Activated T-cell treated with anti-CD3 and anti-CD28 coated beads, Interleukin-2, amount 50 U/mL, for 4 hours (primary cell): ENCODE measurements around the gene PLA2G2C. TPM values are rescaled to one million over a fixed set of nuclear protein-coding genes. Genes with fewer than 3 reads are reported as not detected.
"Not testable (repeated sequence)": the region's sequence is repeated elsewhere in the genome, so short reads cannot be mapped to it uniquely, and the experiment has no call there.

Experiments
- ATAC-seq, 2 donors: fragments of 200-7000 bp; cut with Tn5 transposase; one replicate each; pipeline ENCODE4 v1.10.0; 2021
- DNase-seq: peaks from one replicate; pipeline ENCODE4 v3.0.0-alpha.2; 2020
- H3K27me3 Mint-ChIP-seq: one replicate; pipeline ENCODE4 v1.8.0; 2021; ENCODE audit warnings: low read depth, mixed read lengths
- H3K36me3 Mint-ChIP-seq: one replicate; pipeline ENCODE4 v1.8.0; 2022; ENCODE audit warnings: mixed read lengths; ENCODE audit not compliant: insufficient read depth
- H3K4me1 Mint-ChIP-seq: one replicate; pipeline ENCODE4 v1.8.0; 2021; ENCODE audit warnings: low read depth, mixed read lengths
- H3K4me3 Mint-ChIP-seq: one replicate; pipeline ENCODE4 v1.8.0; 2021; ENCODE audit warnings: mild to moderate bottlenecking, moderate library complexity, mixed read lengths
- H3K9me3 Mint-ChIP-seq: one replicate; pipeline ENCODE4 v1.8.0; 2021; ENCODE audit warnings: mixed read lengths
- total RNA-seq, 3 donors: library from RNA; stranded (reverse); gene quantifications; one replicate each; pipeline ENCODE4 v1.2.1, GENCODE V29; 2021

The PLA2G2C gene
- not detected for total RNA-seq

- no peaks in the 10 kb centered on the region for H3K9me3 Mint-ChIP-seq
- H3K4me1 Mint-ChIP-seq = peaks cover 51% of the 10 kb centered on the region
- peaks cover 5% of the 10 kb centered on the region for H3K27me3 Mint-ChIP-seq
- peak within 1 kb of the TSS; percentile 74 for H3K4me3 Mint-ChIP-seq
- ATAC-seq = peak; percentile 45 to 55
- peak; percentile 39 for DNase-seq
- no peaks in the 10 kb centered on the region for H3K36me3 Mint-ChIP-seq
Observed at GRCh38 chr1:20185834-20186782, at the start of gene PLA2G2C, which contains the start of gene UBXN10. TSS of gene PLA2G2C (minus strand) at chr1:20186518. CDS start at chr1:20177363, 9,155 bp downstream. TSS of gene UBXN10 (plus strand) at chr1:20186096. CDS start at chr1:20190562, 4,466 bp downstream.

- Mint-ChIP-seq H3K36me3 (no peaks in the 10 kb centered on the region), H3K4me3 (no peak overlapping the region), H3K4me1 (no peaks in the 10 kb centered on the region), H3K27me3 (peaks cover 33% of the 10 kb centered on the region), H3K9me3 (no peaks in the 10 kb centered on the region)
- ATAC-seq = no peak
- DNase-seq = no peak
Observed at GRCh38 chr1:20234788-20235535, 48.6 kb upstream of the PLA2G2C start.

- Mint-ChIP-seq H3K9me3 (no peaks in the 10 kb centered on the region), H3K27me3 (peaks cover 31% of the 10 kb centered on the region), H3K36me3 (no peaks in the 10 kb centered on the region), H3K4me3 (no peak overlapping the region), H3K4me1 (no peaks in the 10 kb centered on the region)
- DNase-seq (no peak), ATAC-seq (no peak)
Observed at GRCh38 chr1:20233866-20234265, 47.5 kb upstream of the PLA2G2C start.

- H3K27me3 Mint-ChIP-seq = peaks cover 33% of the 10 kb centered on the region
- H3K36me3 Mint-ChIP-seq = no peaks in the 10 kb centered on the region
- DNase-seq (no peak), ATAC-seq (peak in 1 of 2 donors; percentile 48)
- no peaks in the 10 kb centered on the region for H3K4me1 Mint-ChIP-seq
- H3K4me3 Mint-ChIP-seq = no peak overlapping the region
- no peaks in the 10 kb centered on the region for H3K9me3 Mint-ChIP-seq
Observed at GRCh38 chr1:20233394-20233793, 47.1 kb upstream of the PLA2G2C start.

GRCh38 chr1:20232564-20232963 lies 46.2 kb upstream of the PLA2G2C start:
- DNase-seq, H3K36me3 Mint-ChIP-seq, ATAC-seq, H3K9me3 Mint-ChIP-seq, H3K4me1 Mint-ChIP-seq, H3K4me3 Mint-ChIP-seq: not testable (repeated sequence)
- H3K27me3 Mint-ChIP-seq = peaks cover 39% of the 10 kb centered on the region

GRCh38 chr1:20229171-20229570 lies 42.9 kb upstream of the PLA2G2C start:
- Mint-ChIP-seq H3K9me3 (no peaks in the 10 kb centered on the region), H3K4me1 (no peaks in the 10 kb centered on the region), H3K27me3 (peaks cover 43% of the 10 kb centered on the region), H3K4me3 (no peak overlapping the region), H3K36me3 (no peaks in the 10 kb centered on the region)
- DNase-seq (no peak), ATAC-seq (no peak)

- no peak overlapping the region for H3K4me3 Mint-ChIP-seq
- H3K27me3 Mint-ChIP-seq = peaks cover 43% of the 10 kb centered on the region
- H3K36me3 Mint-ChIP-seq = no peaks in the 10 kb centered on the region
- no peaks in the 10 kb centered on the region for H3K9me3 Mint-ChIP-seq
- DNase-seq (no peak), ATAC-seq (no peak)
- H3K4me1 Mint-ChIP-seq = no peaks in the 10 kb centered on the region
Observed at GRCh38 chr1:20228314-20228825, 42.1 kb upstream of the PLA2G2C start.

GRCh38 chr1:20227704-20228103 lies 41.4 kb upstream of the PLA2G2C start:
- ATAC-seq (no peak), DNase-seq (no peak)
- Mint-ChIP-seq H3K9me3 (no peaks in the 10 kb centered on the region), H3K36me3 (no peaks in the 10 kb centered on the region), H3K4me3 (no peak overlapping the region), H3K4me1 (no peaks in the 10 kb centered on the region), H3K27me3 (peaks cover 44% of the 10 kb centered on the region)

GRCh38 chr1:20224546-20224945 lies 38.2 kb upstream of the PLA2G2C start:
- Mint-ChIP-seq H3K4me3 (no peak overlapping the region), H3K27me3 (peaks cover 55% of the 10 kb centered on the region), H3K36me3 (no peaks in the 10 kb centered on the region), H3K4me1 (no peaks in the 10 kb centered on the region), H3K9me3 (no peaks in the 10 kb centered on the region)
- ATAC-seq (no peak), DNase-seq (no peak)

GRCh38 chr1:20223551-20224419 lies 37.5 kb upstream of the PLA2G2C start:
- H3K4me1 Mint-ChIP-seq = no peaks in the 10 kb centered on the region
- no peak overlapping the region for H3K4me3 Mint-ChIP-seq
- no peak for DNase-seq
- no peak for ATAC-seq
- H3K36me3 Mint-ChIP-seq = no peaks in the 10 kb centered on the region
- peaks cover 52% of the 10 kb centered on the region for H3K27me3 Mint-ChIP-seq
- no peaks in the 10 kb centered on the region for H3K9me3 Mint-ChIP-seq

- no peak overlapping the region for H3K4me3 Mint-ChIP-seq
- no peaks in the 10 kb centered on the region for H3K36me3 Mint-ChIP-seq
- H3K27me3 Mint-ChIP-seq = peaks cover 48% of the 10 kb centered on the region
- ATAC-seq = no peak
- H3K9me3 Mint-ChIP-seq = no peaks in the 10 kb centered on the region
- DNase-seq = no peak
- no peaks in the 10 kb centered on the region for H3K4me1 Mint-ChIP-seq
Observed at GRCh38 chr1:20223106-20223505, 36.8 kb upstream of the PLA2G2C start.

GRCh38 chr1:20220036-20220435 lies 33.7 kb upstream of the PLA2G2C start:
- Mint-ChIP-seq H3K27me3 (peaks cover 43% of the 10 kb centered on the region), H3K4me1 (no peaks in the 10 kb centered on the region), H3K4me3 (no peak overlapping the region), H3K9me3 (no peaks in the 10 kb centered on the region), H3K36me3 (no peaks in the 10 kb centered on the region)
- ATAC-seq = no peak
- no peak for DNase-seq

GRCh38 chr1:20219053-20219452 lies 32.7 kb upstream of the PLA2G2C start:
- H3K4me3 Mint-ChIP-seq, H3K9me3 Mint-ChIP-seq, H3K36me3 Mint-ChIP-seq, ATAC-seq, H3K4me1 Mint-ChIP-seq, DNase-seq: not testable (repeated sequence)
- peaks cover 46% of the 10 kb centered on the region for H3K27me3 Mint-ChIP-seq

GRCh38 chr1:20216574-20216973 lies 30.3 kb upstream of the PLA2G2C start:
- Mint-ChIP-seq H3K27me3 (peaks cover 38% of the 10 kb centered on the region), H3K4me3 (no peak overlapping the region), H3K9me3 (no peaks in the 10 kb centered on the region), H3K4me1 (peaks cover 9% of the 10 kb centered on the region), H3K36me3 (no peaks in the 10 kb centered on the region)
- DNase-seq (no peak), ATAC-seq (peak; percentile 58 to 60)
